ENCODE measurements around the gene ARSG.
"Not testable (repeated sequence)": the region's sequence is repeated elsewhere in the genome, so short reads cannot be mapped to it uniquely, and the experiment has no call there.

ARSG gene

DNA sequence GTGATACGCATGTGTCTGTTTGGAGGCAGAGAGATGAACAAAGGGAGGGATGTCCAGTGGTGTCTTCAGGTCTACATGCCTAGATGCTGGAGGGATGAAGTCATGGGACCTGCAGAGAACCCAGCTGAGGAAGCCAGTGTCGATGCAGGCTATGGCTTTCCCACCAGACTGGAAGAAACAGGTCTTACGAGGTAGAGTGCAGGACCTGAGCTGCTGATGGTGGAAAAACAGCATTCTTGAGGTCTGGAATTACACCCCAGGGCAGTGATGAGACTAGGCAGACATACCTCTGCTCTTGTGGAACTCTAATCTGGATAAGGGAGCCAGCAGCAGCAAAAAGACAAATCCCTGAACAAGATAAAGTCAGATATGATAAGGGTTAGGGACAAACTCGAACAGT is 37.4 kb downstream of the ARSG start:
- no peak for DNase-seq (ENCODE audit: low read depth, low spot score)

DNA sequence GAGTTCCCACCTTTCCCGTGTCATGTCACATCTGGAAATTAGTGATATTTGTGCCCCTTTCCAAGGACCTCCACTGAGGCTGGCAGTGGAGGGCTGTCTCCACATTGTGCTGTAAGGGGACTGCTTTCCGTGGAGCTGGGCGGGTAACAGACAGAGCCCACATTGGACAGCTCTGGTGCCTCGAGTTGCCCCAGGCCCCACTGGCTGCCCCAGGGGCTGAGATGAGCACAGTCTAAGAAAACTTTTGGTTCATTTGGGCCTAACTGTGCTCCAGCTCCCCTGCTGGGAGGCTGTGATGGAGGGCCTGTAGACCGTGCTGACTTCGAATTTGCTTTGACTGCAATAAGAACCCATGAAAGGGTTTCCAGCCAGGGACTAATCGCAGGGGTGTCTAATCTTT is 38.0 kb downstream of the ARSG start:
- no peak for DNase-seq (ENCODE audit: low read depth, low spot score)

DNA sequence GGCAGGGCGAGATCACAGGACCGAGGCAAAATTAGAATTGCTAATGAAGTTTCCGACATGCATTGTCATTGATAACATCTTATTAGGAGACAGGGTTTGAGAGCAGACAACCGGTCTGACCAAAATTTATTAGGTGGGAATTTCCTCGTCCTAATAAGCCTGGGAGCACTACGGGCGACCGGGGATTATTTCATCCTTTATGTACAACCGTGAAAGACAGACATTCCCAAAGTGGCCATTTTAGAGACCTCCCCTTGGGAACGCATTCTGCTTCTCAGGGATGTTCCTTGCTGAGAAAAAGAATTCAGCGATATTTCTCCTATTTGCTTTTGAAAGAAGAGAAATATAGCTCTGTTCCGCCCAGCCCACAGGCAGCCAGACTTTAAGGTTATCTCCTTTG is 40.6 kb downstream of the ARSG start:
- DNase-seq (ENCODE audit: low read depth, low spot score) = not testable (repeated sequence)

DNA sequence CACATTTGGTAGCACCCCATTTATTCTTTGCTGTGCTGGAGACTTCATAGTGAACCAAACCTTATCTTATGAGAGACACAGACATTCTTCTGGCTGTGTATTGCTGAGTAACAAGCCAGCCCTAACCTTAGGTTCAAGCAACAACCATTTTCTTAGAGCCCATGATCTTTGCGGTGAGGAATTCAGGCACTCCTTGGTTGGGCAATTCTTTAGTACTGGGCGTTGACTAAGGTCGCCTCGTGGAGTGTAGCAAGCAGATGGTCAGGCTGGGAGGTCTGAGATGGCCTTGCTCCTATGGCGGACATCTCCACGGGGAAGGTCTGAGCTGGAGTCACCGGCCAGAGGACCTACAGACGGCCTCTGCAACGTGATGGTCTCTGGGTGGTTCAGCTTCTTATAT is 43.1 kb downstream of the ARSG start:
- DNase-seq (ENCODE audit: low read depth, low spot score) = no peak

DNA sequence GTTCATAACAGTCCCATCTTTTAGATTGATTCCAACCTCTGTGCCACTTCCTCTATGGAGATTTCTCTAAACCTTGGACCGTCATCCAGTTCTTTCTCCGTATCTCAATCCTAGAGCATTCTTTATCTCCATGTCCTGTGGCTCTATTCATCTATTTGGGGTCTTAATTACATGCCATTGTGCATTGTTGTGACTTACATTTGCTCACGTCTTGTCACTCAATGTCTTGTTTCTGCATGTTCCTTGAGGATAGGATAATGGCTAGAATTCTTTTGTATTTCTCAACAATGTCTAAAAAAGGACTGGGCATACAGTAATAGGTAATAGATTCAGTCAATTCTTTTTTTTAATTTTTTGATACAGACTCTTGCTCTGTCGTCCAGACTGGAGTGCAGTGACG is 50.2 kb downstream of the ARSG start:
- no peak for DNase-seq (ENCODE audit: low read depth, low spot score)

DNA sequence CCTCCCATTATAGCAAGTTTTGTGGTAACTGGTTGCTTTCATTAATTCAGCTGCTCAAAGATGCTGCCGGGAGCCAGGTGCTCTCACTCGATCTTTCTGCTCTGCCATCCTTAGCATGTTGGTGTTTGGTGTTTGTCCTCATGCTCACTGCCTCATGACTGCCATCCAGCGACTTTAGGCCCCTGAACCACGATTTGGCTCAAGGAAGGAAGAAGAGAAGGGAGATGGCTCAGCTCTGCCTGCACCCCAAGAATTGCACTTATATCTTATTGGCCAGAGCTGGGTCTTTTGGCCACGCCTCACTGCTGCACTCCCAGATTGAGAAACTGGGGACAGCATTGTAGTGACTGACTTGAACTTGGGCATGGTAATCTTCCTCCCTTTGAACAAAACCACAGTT is 52.7 kb downstream of the ARSG start:
- DNase-seq (ENCODE audit: low read depth, low spot score) = no peak

DNA sequence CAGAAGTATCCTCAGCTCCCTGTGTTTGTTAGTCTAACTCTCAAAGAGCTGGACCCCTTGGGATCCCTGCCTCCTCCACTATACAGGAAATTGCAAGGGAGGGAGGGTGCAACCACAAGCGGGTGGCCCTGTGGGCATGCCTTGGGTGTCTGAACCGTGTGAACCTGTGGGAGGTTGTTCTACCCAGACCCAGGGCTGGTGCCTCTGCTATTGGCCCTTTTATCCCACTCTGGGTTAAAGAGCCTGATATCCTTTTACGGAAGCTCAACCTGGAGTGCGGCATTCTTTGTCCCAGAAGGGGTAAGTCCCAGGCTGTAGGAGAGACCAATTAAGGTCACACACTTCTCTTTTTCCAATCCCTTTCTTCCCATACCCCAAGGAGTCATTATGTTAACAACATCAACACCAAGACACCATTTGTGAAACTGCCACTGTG is 53.4 kb downstream of the ARSG start:
- no peak for DNase-seq (ENCODE audit: low read depth, low spot score)

DNA sequence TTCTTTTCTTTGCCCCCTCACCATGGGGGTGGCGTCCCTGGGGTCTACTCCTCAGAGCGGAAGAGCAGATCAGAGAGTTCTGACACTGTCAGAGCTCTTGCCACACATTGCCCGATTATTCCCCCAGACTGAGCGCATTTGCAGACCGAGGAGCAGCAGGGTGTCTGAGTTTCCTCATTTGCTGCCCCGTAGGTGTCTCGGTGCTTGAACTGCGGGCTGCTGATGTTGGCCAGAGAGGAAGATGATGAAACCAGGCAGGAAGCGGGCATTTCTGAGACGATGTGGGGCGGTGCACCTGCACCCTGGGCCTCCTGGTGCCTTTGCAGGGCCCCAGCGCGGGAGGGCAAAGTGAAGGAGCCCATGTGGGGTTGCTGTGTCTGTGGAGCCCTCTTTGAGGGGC is 55.2 kb downstream of the ARSG start:
- no peak for DNase-seq (ENCODE audit: low read depth, low spot score)

DNA sequence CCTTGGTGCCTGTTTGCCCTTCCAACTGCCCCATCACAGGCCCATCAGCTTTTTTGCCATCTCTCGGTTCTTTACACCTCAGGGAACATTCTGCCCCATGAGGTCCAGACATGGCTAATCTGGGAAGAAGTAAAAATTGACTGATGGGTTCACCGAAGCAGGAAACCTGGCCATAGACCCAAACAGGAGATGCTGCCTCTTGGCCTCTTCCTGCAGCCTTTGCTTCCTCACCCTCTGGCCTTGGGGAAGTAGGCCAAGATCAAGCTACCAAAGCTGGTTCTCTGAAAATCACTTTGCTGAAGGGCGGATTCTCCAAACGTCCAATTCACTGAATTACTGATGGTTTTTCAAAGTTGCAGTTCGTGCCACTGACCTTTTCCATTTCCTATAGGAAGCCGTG is 56.1 kb downstream of the ARSG start:
- no peak for DNase-seq (ENCODE audit: low read depth, low spot score)

DNA sequence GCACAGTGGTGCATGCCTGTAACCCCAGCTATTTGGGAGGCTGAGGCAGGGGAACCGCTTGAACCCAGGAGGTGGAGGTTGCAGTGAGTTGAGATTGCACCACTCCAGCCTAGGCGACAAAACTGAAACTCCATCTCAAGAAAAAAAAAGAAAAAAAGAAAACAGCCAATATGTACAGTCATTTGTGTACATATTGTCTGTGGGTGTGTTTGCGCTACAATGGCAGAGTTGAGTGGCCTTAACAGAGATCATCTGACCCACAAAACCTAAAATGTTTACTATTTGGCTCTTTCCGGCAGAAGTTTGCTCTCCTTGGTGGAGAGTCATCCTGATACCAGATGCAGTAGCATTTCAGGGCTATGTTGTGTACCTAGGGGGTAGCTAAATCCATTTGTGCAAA is 57.9 kb downstream of the ARSG start:
- no peak for DNase-seq (ENCODE audit: low read depth, low spot score)

DNA sequence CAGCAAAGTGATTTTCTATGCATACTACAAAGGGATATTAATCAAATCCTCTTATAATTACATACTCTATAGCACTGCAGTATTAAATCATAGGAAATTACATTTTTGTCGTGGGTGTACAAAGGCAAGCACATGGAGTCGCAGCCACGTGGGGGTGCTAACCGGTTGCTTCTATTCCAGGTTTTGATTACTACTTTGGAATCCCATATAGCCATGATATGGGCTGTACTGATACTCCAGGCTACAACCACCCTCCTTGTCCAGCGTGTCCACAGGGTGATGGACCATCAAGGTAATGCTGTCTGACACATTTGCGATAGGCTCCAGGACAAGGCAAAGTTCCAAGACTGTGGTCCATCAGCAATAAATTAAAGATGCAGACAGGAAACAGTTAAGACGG is 60.1 kb downstream of the ARSG start:
- DNase-seq (ENCODE audit: low read depth, low spot score) = no peak

DNA sequence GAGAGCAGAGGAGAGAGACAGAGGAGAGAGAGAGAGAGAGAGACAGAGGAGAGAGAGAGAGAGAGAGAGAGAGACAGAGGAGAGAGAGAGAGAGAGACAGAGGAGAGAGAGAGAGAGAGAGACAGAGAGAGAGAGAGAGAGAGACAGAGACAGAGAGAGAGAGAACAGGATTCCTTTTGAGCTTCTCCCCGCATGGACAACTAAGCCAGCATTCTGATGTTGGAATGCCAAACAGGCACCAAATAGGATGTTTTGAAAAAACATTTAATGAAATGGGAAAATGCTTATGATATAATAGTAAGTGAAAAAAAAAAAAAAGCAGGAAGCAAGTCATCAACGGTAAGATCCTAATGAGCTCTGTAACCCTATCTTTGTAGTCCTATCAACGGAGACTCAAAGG is 60.7 kb downstream of the ARSG start:
- DNase-seq (ENCODE audit: low read depth, low spot score) = no peak

DNA sequence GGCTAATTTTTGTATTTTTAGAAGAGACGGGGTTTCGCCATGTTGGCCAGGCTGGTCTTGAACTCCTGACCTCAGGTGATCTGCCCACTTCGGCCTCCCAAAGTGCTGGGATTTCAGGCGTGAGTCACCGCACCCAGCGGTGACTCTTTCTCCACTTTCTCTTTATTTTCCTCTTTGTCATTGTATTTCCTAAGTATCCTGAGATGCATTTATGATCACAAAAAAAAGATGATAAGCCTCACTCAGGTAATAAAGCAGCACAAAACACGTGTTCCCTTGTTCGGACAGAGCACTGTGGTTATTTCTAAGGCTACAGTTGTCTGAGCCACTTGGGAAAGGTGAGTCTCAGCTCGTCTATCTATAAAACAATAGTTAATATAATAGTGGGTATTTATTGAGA is 61.4 kb downstream of the ARSG start:
- not testable (repeated sequence) for DNase-seq (ENCODE audit: low read depth, low spot score)

DNA sequence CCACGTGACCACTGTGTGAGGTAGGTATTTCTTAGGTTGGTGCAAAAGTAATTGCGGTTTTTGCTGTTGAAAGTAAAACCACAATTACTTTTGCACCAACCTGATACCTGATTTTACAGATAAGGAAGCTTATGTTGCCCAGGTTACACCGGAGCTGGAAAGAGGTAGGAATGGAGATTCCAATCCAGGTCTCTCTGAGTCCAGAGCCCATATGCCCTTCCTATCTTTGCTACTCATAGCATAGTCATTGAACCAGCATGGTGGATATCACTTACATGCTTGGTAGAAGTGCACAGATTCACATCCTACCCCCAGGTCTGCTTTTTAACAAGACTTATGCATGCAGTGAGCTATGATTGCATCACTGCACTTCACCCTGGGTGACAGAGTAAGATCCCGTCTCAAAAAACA is 61.8 kb downstream of the ARSG start:
- no peak for DNase-seq (ENCODE audit: low read depth, low spot score)

DNA sequence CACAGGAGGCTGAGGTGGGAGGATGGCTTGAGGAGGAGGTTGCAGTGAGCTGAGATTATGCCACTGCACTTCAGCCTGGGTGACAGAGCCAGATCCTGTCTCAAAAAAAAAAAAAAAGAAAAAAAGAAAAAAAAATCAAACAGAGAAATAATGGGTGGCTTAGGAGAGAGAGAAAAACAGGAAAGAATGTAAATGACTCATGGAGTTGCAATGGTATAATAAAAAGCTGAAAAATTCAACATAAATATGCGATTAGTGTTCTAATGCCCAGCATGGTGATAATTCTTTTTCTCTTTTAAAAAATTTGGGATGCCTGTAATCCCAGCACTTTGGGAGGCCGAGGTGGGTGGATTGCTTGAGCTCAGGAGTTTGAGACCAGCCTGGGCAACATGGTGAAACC is 63.0 kb downstream of the ARSG start:
- peak; percentile 50 for DNase-seq (ENCODE audit: low read depth, low spot score)

DNA sequence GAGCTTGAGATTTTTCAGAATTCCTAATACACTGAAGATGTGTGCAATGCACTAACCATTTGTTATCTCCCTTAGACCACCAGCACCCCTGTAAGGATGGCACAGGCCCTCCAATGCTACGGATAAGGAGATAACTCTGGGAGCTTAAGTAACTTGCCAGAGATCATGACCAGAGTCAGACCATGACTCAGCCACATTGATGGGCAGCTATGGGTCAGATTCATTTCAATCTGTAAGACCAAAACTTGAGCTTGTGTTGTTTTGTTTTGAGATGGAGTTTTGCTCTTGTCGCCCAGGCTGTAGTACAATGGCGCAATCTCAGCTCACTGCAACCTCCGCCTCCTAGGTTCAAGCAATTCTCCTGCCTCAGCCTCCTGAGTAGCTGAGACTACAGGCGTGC is 63.8 kb downstream of the ARSG start:
- DNase-seq (ENCODE audit: low read depth, low spot score) = peak; percentile 40

DNA sequence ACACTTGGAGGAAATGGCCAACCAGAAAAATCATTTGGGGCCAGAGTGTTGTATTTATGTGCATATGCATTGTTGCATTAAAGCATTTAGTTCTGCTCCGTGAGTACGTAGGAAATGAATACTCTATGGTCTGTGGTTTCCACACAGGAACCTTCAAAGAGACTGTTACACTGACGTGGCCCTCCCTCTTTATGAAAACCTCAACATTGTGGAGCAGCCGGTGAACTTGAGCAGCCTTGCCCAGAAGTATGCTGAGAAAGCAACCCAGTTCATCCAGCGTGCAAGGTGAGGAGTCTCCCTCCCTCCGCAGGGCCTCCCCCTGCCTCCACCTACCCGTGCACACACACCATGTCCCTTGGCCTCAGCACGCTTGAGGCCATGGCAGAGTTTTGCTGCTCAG is 65.2 kb downstream of the ARSG start:
- peak; percentile 61 for DNase-seq (ENCODE audit: low read depth, low spot score)

DNA sequence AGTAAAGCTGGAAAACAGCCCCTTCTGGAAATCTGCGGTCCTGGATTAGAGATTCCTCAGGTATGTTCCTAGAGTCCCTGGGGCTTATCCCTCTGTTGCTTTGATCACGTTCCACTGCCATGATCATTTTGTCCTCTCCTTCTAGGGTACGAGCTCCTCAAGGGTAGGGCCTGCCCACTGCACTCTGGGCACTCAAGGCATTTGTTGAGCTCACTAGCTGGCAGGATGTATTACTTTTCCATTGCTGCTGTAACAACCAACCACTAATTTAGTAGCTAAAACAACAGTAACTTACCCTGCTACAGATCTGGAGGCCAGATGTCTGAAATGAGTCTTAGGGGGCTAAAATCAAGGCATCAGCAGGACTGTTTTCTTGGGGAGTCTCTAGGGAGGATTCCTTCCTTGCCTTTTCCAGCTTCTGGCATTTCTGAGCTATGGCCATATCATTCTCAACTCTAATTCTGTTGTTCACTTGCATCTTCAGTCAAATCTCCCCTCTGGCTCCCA is 65.7 kb downstream of the ARSG start:
- DNase-seq (ENCODE audit: low read depth, low spot score) = no peak

DNA sequence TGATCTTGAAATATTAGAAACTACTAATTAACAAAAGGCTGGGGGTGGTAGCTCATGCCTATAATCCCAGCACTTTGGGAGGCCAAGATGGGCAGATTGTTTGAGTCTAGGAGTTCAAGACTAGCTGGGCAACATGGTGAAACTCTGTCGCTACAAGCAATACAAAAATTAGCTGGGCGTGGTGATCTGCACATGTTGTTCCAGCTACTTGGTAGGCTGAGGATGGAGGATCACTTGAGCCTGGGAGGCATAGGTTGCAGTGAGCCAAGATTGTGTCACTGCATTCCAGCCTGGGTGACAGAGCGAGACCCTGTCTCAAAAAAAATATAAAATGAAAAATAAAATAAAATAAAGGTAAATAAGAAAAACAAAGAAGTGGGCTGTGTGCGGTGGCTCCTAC is 66.6 kb downstream of the ARSG start:
- no peak for DNase-seq (ENCODE audit: low read depth, low spot score)

DNA sequence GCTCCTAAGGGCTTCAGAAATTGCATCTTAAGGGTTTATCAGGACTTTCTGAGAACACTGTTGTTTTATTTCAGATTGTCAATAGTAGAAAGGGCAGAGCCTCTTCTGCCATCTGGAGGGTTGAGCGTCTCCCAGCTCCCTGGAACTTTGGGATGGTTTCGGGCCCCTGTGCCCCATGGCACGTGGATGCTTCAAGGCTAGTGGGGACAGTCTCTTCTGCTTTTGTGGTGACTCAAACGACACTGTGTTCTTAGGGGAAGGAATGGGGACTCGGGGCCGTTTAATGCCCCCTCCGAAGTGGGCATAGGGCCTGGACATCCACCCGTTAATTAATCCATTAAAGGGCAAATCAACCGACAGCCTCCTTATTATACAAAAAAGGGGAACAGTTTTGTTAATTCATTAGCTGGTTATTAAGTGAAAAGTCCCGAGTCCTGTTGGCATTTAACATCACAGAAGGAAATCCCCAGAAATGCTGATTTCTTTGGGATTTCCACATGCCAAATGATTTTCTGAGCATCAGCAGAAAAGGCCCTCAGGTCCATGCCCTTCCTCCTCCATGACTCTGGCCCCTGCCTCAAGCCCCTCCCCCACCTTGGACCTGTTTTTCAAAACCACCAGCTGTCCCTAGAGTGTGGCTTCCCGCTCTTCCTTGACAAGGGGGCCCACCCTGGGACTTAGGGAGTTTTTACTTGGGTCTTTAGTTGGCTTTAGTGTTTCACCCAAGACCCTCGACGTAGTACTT is 68.7 kb downstream of the ARSG start:
- no peak for DNase-seq (ENCODE audit: low read depth, low spot score)

DNA sequence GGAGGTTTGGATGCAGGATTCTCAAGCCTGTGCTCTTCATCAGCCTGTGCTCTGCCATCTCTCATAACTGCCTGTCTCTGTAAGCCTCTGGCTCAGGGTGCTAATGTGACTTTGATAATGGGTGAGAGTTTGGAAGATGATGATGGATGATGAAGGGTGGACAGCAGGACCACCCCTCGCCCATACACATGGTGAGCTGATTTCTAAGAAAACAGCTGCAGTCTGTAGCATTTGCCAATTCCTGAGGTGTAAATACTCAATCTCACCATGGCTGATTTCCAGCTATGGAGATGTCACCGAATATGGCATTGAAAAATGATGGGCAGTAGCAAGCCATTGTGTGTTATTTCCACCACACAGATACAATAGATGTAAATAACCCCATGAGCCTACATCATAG is 74.2 kb downstream of the ARSG start:
- no peak for DNase-seq (ENCODE audit: low read depth, low spot score)

DNA sequence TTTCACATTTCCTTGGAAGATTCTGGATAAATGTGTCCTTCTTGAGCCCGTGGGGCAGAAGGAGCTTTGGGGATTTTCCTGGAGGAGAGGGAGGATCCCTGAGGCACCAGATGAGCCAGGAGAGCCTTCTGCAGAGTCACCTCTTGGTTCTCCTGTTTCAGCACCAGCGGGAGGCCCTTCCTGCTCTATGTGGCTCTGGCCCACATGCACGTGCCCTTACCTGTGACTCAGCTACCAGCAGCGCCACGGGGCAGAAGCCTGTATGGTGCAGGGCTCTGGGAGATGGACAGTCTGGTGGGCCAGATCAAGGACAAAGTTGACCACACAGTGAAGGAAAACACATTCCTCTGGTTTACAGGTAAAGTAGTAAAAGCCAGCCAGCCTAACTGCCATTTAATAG is 77.1 kb downstream of the ARSG start:
- no peak for DNase-seq (ENCODE audit: low read depth, low spot score)

DNA sequence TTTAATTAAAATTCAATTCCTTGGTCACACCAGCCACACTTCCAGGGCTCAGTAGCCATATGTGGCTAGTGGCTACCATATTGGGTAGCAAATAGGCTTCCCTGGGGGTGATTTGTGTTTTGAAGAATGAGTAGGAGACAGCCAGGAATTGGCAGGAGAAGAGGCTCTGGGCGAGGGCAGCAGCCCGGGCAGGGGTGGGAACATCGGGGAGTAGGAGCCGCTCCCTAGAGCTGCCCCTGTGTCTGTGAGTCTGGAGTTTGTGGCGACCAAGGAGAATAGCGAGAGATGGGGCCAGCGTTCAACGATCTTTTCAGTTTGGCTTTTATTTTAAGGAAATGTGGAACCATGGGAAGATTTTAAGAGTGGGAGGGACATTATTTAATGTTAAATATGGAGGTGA is 84.3 kb downstream of the ARSG start:
- DNase-seq (ENCODE audit: low read depth, low spot score) = no peak

DNA sequence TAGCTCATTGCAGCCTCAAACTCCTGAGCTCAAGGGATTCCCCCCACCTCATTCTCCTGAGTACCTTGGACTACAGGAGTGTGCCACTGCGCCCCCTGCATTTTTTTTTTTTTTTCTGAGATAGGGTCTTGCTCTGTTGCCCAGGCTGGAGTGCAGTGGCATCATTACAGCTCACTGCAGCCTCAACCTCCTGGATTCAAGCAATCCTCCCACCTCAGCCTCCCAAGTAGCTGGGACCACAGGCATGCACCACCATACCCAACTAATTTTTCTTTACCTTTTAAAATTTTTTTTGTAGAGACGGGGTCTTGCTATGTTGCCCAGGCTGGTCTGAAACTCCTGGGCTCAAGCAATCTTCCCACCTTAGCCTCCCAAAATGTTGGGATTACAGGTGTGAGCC is 84.9 kb downstream of the ARSG start:
- DNase-seq (ENCODE audit: low read depth, low spot score) = not testable (repeated sequence)
